Pancreas (tissue), 10 donors: ENCODE results near the gene SPECC1. TPM values are rescaled to one million over a fixed set of nuclear protein-coding genes. Genes with fewer than 3 reads are reported as not detected.

Experiments used
- ATAC-seq, 4 donors: fragments of 200-7000 bp; cut with Tn5 transposase; one replicate each; pipeline versions ENCODE4 v1.8.0 to v1.9.1; 2020; ENCODE audit warnings: mild to moderate bottlenecking in 4 of 4, moderate library complexity in 4 of 4
- DNase-seq, 6 donors: peaks; one replicate each; pipeline ENCODE4 v3.0.0-alpha.2; 2020
- FAIRE-seq: peaks from 2 replicates; lab custom pipeline; 2012; peaks lifted over from hg19 to GRCh38; lab: Jason Lieb, UNC
- H3K27ac ChIP-seq, 4 donors: fragments of 200-600 bp; sonication (generic); 1 replicate in 3 of 4; 2 replicates in 1 of 4; pipeline versions ENCODE4 v1.5.0 to v1.8.0; 2020
- H3K27me3 ChIP-seq, 4 donors: fragments of 200-600 bp; one replicate each; pipeline ENCODE4 v1.8.0; 2021
- H3K36me3 ChIP-seq, 3 donors: fragments of 200-600 bp; sonication (generic) in 1 of 3; one replicate each; pipeline versions ENCODE4 v1.5.0 to v1.8.0; 2020 to 2021
- H3K4me1 ChIP-seq, 3 donors: fragments of 200-600 bp; one replicate each; pipeline ENCODE4 v1.8.0; 2021
- H3K4me3 ChIP-seq, 4 donors: fragments of 200-600 bp; sonication (generic) in 2 of 4; one replicate each; pipeline versions ENCODE4 v1.5.0 to v1.8.0; 2020 to 2021
- H3K9me3 ChIP-seq, 4 donors: fragments of 200-600 bp; one replicate each; pipeline ENCODE4 v1.8.0; 2021
- CTCF ChIP-seq, 4 donors: fragments of 200-600 bp; sonication (generic) in 3 of 4; IDR thresholded peaks; one replicate each; pipeline versions ENCODE4 v1.5.0 to v1.8.0; 2021; ENCODE audit warnings: antibody characterized with exemption in 4 of 4
- WGBS, 2 donors: extraction: QIAGEN DNeasy Blood & Tissue Kit; methylation state at CpG; one replicate each; pipeline ENCODE4 v1.1.7; 2013; 5-methylcytosine and 5-hydroxymethylcytosine counted together
- intact Hi-C, 3 donors: fragments of 100-400 bp; cut with DNase I; formaldehyde crosslinking; loops; one replicate each; pipeline versions ENCODE4 v1.11.1 to v1.14.2; 2022
- polyA plus RNA-seq, 2 donors: library from polyadenylated mRNA; stranded (reverse); fragments of 200-250 nt; gene quantifications; one replicate each; pipeline ENCODE4 v1.2.3, GENCODE V29; 2013
- total RNA-seq, 6 donors: library from RNA; stranded (reverse); fragmentation: NEBNext Ultra II Directional in 4 of 6; extraction: Animal tissue kit (Norgen Biotek cat#: 25700) in 4 of 6; gene quantifications; one replicate each; pipeline versions ENCODE4 v1.2.1 to v1.2.4, GENCODE V29; 2021 to 2023
- donor health status: healthy with polysubstance abuse.
- donor health status: DM: no; HTN: no; CAD: no; lungs with moderate emphysema.
- donor health status: DM: no; HTN: no; CAD: no.
- donor health status: control.
- donor health status: control.
- donor health status: Bipolar disorder and iron deficiency.
- donor health status: DM: yes; HTN: yes; CAD: no.
- donor health status: DM: no; HTN: no; CAD: no.
- donor health status: DM: no; HTN: no; CAD: no.
- donor health status: DM: yes; HTN: yes; CAD: no.

SPECC1 gene
- total and polyA plus RNA-seq, 8 donors: 5.6 to 22.2 (median 8.1) TPM

GRCh38 chr17:20205609-20206008, 196.4 kb downstream of the SPECC1 start:
- ATAC-seq: no peak
- H3K4me3 ChIP-seq: no peak overlapping the region
- H3K36me3 ChIP-seq: no peaks in the 10 kb centered on the region
- intact Hi-C loops: no loop called here
- H3K4me1 ChIP-seq: peaks cover 0 to 11% (median 7%) of the 10 kb centered on the region in 3 donors
- no peak for FAIRE-seq
- no peak for DNase-seq
- no peak for TF ChIP-seq CTCF (IDR thresholded peaks at IDR 0.05)
- H3K27ac ChIP-seq: no peak overlapping the region
- H3K9me3 ChIP-seq: no peaks in the 10 kb centered on the region
- no peaks in the 10 kb centered on the region for H3K27me3 ChIP-seq
- WGBS, 2 donors: 83 to 85% methylated on average over 5 of the region's 5 CpGs

GRCh38 chr17:20206068-20206467, 196.9 kb downstream of the SPECC1 start:
- no peaks in the 10 kb centered on the region for H3K36me3 ChIP-seq
- intact Hi-C loops: no loop called here
- no peak overlapping the region for H3K27ac ChIP-seq
- ATAC-seq: peak in 2 of 4 donors; percentile 81 to 86
- no peak for FAIRE-seq
- no peaks in the 10 kb centered on the region for H3K27me3 ChIP-seq
- H3K9me3 ChIP-seq: no peaks in the 10 kb centered on the region
- peaks cover 0 to 11% (median 7%) of the 10 kb centered on the region in 3 donors for H3K4me1 ChIP-seq
- DNase-seq: peak in 1 of 6 donors; percentile 38
- TF ChIP-seq CTCF (IDR thresholded peaks at IDR 0.05): no peak
- WGBS, 2 donors: 91% methylated on average over 3 of the region's 3 CpGs
- no peak overlapping the region for H3K4me3 ChIP-seq

GRCh38 chr17:20206591-20206990, 197.4 kb downstream of the SPECC1 start:
- H3K4me1 ChIP-seq: peaks cover 0 to 11% (median 7%) of the 10 kb centered on the region in 3 donors
- H3K27me3 ChIP-seq: no peaks in the 10 kb centered on the region
- H3K9me3 ChIP-seq: no peaks in the 10 kb centered on the region
- DNase-seq: no peak
- no peaks in the 10 kb centered on the region for H3K36me3 ChIP-seq
- 22 to 25% methylated on average over 3 of the region's 3 CpGs for WGBS, 2 donors
- FAIRE-seq: peak; percentile 53
- H3K27ac ChIP-seq: peak overlapping the region in 1 of 4 donors; percentile 48
- ATAC-seq: peak in 2 of 4 donors; percentile 79 to 80
- no peak overlapping the region for H3K4me3 ChIP-seq
- intact Hi-C loops: no loop called here
- no peak for TF ChIP-seq CTCF (IDR thresholded peaks at IDR 0.05)

GRCh38 chr17:20207262-20207985, 198.3 kb downstream of the SPECC1 start:
- DNase-seq (no peak), ATAC-seq (no peak), FAIRE-seq (peak; percentile 79)
- peaks cover 0 to 11% (median 7%) of the 10 kb centered on the region in 3 donors for H3K4me1 ChIP-seq
- no peaks in the 10 kb centered on the region for H3K9me3 ChIP-seq
- H3K36me3 ChIP-seq: no peaks in the 10 kb centered on the region
- TF ChIP-seq CTCF (IDR thresholded peaks at IDR 0.05): no peak
- 75 to 89% methylated on average over 2 of the region's 2 CpGs for WGBS, 2 donors
- intact Hi-C loops: no loop called here
- H3K27me3 ChIP-seq: no peaks in the 10 kb centered on the region
- no peak overlapping the region for H3K4me3 ChIP-seq
- peak overlapping the region in 1 of 4 donors; percentile 48 for H3K27ac ChIP-seq

DNA sequence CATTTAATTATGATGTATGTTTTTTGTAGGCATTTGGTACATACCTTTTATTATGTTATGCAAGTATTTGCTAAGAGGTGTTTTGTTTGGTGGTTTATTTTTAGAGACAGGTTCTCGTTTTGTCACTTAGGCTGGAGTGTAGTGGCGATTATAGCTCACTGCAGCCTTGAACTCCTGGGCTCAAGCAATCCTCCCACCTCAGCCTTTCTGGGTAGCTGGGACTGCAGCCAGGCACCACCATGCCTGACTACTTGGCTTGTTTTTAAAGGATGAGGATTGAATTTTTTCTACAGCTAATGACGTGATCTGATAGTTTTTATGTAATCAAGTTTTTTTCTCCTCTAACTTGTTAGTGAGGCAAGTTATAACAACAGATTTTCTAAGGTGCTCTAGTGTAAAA, 199.6 kb downstream of the SPECC1 start:
- intact Hi-C loops: no loop called here
- no peaks in the 10 kb centered on the region for H3K27me3 ChIP-seq

More for the DNA sequence above, 199.6 kb downstream of the SPECC1 start:
- no peak overlapping the region for H3K4me3 ChIP-seq
- no peak for DNase-seq
- no peak for FAIRE-seq
- no peaks in the 10 kb centered on the region for H3K9me3 ChIP-seq
- TF ChIP-seq CTCF (IDR thresholded peaks at IDR 0.05): no peak
- peaks cover 0 to 11% (median 7%) of the 10 kb centered on the region in 3 donors for H3K4me1 ChIP-seq
- H3K36me3 ChIP-seq: no peaks in the 10 kb centered on the region
- ATAC-seq: no peak
- 69 to 72% methylated on average over 3 of the region's 3 CpGs for WGBS, 2 donors
- H3K27ac ChIP-seq: no peak overlapping the region
